IMR-90 (cell line): ENCODE data around the gene CEBPA. TPM values are rescaled to one million over a fixed set of nuclear protein-coding genes. Genes with fewer than 3 reads are reported as not detected.

Experiments used
- ATAC-seq: fragments of 200-7000 bp; cut with Tn5 transposase; 2 replicates; pipeline ENCODE4 v1.9.1; 2020; ENCODE audit warnings: low read depth, mild to moderate bottlenecking, moderate library complexity
- BruUV-seq: library from RNA; stranded (reverse); fragments of 400-500 nt; replicated peaks from 2 replicates; lab custom pipeline; 2021; lab: Mats Ljungman, UMichigan
- CTCF ChIA-PET: fragments of 300-600 bp; formaldehyde crosslinking; extraction: SDS; loops from one replicate; lab custom pipeline; 2021; ENCODE audit warnings: antibody characterized with exemption; lab: Yijun Ruan, JAX
- POLR2A ChIA-PET: fragments of 300-600 bp; sonication (Branson Sonifier 250); formaldehyde crosslinking; loops from one replicate; lab custom pipeline; 2022; ENCODE audit warnings: antibody characterized with exemption; ENCODE audit not compliant: unreplicated experiment; lab: Charles Lee
- DNase-seq: peaks from one replicate; pipeline ENCODE4 v3.0.0; 2013
- H2AFZ ChIP-seq: replicated peaks from 2 replicates; pipeline ENCODE3; 2013; ENCODE audit warnings: low read length, mild to moderate bottlenecking; ENCODE audit not compliant: poor library complexity
- H2AK5ac ChIP-seq: 2 replicates; pipeline ENCODE4 v1.6.1; 2013; ENCODE audit warnings: low read depth, low read length, inconsistent platforms
- H2AK9ac ChIP-seq: replicated peaks from 2 replicates; pipeline ENCODE3; 2013; ENCODE audit warnings: mild to moderate bottlenecking, low read depth, low read length, moderate library complexity; ENCODE audit not compliant: poor library complexity
- H2BK120ac ChIP-seq: 2 replicates; pipeline ENCODE4 v1.6.1; 2013; ENCODE audit warnings: low read depth, low read length, inconsistent platforms
- H2BK15ac ChIP-seq: 3 replicates; pipeline ENCODE4 v1.6.1; 2013; ENCODE audit warnings: low read depth, low read length, inconsistent platforms
- H2BK20ac ChIP-seq: 2 replicates; pipeline ENCODE4 v1.6.1; 2013; ENCODE audit warnings: low read depth, mild to moderate bottlenecking, inconsistent platforms, low read length, moderate library complexity
- H2BK5ac ChIP-seq: 2 replicates; pipeline ENCODE4 v1.6.1; 2013; ENCODE audit warnings: mild to moderate bottlenecking, low read depth, low read length, inconsistent platforms; ENCODE audit not compliant: poor library complexity, severe bottlenecking
- H3K14ac ChIP-seq: replicated peaks from 2 replicates; pipeline ENCODE4 v1.6.1; 2013; ENCODE audit warnings: low read depth, low read length, inconsistent platforms
- H3K18ac ChIP-seq: 2 replicates; pipeline ENCODE4 v1.6.1; 2013; ENCODE audit warnings: low read depth, low read length, control low read depth
- H3K23ac ChIP-seq: 2 replicates; pipeline ENCODE4 v1.6.1; 2013; ENCODE audit warnings: low read depth, low read length, inconsistent platforms
- H3K27ac ChIP-seq: 2 replicates; pipeline ENCODE4 v1.5.1; 2013; ENCODE audit warnings: mild to moderate bottlenecking, control low read depth, low read length; ENCODE audit not compliant: insufficient read depth
- H3K27me3 ChIP-seq: 2 replicates; pipeline ENCODE4 v1.6.1; 2013; ENCODE audit warnings: low read length; ENCODE audit not compliant: control insufficient read depth, insufficient read depth
- H3K36me3 ChIP-seq: 2 replicates; pipeline ENCODE4 v1.6.1; 2013; ENCODE audit warnings: low read length, mixed read lengths; ENCODE audit not compliant: control insufficient read depth, insufficient read depth
- H3K4ac ChIP-seq: 2 replicates; pipeline ENCODE4 v1.6.1; 2013; ENCODE audit warnings: low read depth, low read length, inconsistent platforms
- H3K4me1 ChIP-seq: 2 replicates; pipeline ENCODE4 v1.6.1; 2013; ENCODE audit warnings: low read length, mixed read lengths; ENCODE audit not compliant: control insufficient read depth, insufficient read depth
- H3K4me2 ChIP-seq: 2 replicates; pipeline ENCODE4 v1.6.1; 2013; ENCODE audit warnings: low read depth, mild to moderate bottlenecking, control low read depth, low read length, moderate library complexity
- H3K4me3 ChIP-seq: 2 replicates; pipeline ENCODE4 v1.5.1; 2013; ENCODE audit warnings: low read depth, mild to moderate bottlenecking, control low read depth, low read length, moderate library complexity; ENCODE audit not compliant: insufficient read depth
- H3K56ac ChIP-seq: 2 replicates; pipeline ENCODE4 v1.6.1; 2013; ENCODE audit warnings: low read length, inconsistent platforms; ENCODE audit not compliant: insufficient read depth; ENCODE audit errors: extremely low read depth
- H3K79me1 ChIP-seq, 2 experiments: 2 replicates each; pipeline ENCODE4 v1.6.1; 2013; ENCODE audit warnings: low read length in 2 of 2, inconsistent platforms in 1 of 2, low read depth in 1 of 2
- H3K9ac ChIP-seq: 2 replicates; pipeline ENCODE4 v1.6.1; 2013; ENCODE audit warnings: low read depth, low read length, control low read depth
- H3K9me1 ChIP-seq: 2 replicates; pipeline ENCODE4 v1.6.1; 2013; ENCODE audit warnings: low read length, inconsistent platforms; ENCODE audit not compliant: insufficient read depth
- H3K9me3 ChIP-seq: 2 replicates; pipeline ENCODE4 v1.6.1; 2013; ENCODE audit warnings: low read length; ENCODE audit not compliant: control insufficient read depth, insufficient read depth
- H4K20me1 ChIP-seq: 2 replicates; pipeline ENCODE4 v1.6.1; 2013; ENCODE audit warnings: low read length, inconsistent platforms; ENCODE audit not compliant: insufficient read depth
- H4K5ac ChIP-seq: 2 replicates; pipeline ENCODE4 v1.6.1; 2013; ENCODE audit warnings: mild to moderate bottlenecking, low read depth, low read length, control low read depth
- H4K8ac ChIP-seq, 2 experiments: 2 replicates each; pipeline ENCODE4 v1.6.1; 2013; ENCODE audit warnings: low read depth in 2 of 2, low read length in 2 of 2, control low read depth in 1 of 2, inconsistent platforms in 1 of 2
- H4K91ac ChIP-seq: 2 replicates; pipeline ENCODE4 v1.6.1; 2013; ENCODE audit warnings: low read depth, low read length, inconsistent platforms; ENCODE audit not compliant: insufficient read depth
- BHLHE40 ChIP-seq: fragments of 150-350 bp; IDR thresholded peaks from 2 replicates; pipeline ENCODE4 v1.6.1; 2016; ENCODE audit warnings: mild to moderate bottlenecking, low read depth, low read length
- CEBPB ChIP-seq: IDR thresholded peaks from 2 replicates; pipeline ENCODE4 v1.6.1; 2012; ENCODE audit warnings: low read depth, low read length, improper control_type of control experiment
- FOS ChIP-seq: fragments of 150-350 bp; IDR thresholded peaks from 2 replicates; pipeline ENCODE4 v1.6.1; 2016; ENCODE audit warnings: low read depth, low read length
- MAFK ChIP-seq: IDR thresholded peaks from 2 replicates; pipeline ENCODE4 v1.6.1; 2012; ENCODE audit warnings: low read depth, low read length, improper control_type of control experiment
- NFE2L2 ChIP-seq: fragments of 150-350 bp; IDR thresholded peaks from 2 replicates; pipeline ENCODE4 v1.6.1; 2016; ENCODE audit warnings: low read depth, mild to moderate bottlenecking, low read length
- WGBS, 2 experiments: methylation state at CpG; one replicate each; pipeline versions ENCODE4 v1.1.5 to v1.1.7; 2013; ENCODE audit warnings: missing lambda C conversion rate in 2 of 2; ENCODE audit not compliant: insufficient read length in 1 of 2; ENCODE audit errors: extremely low coverage in 2 of 2; 5-methylcytosine and 5-hydroxymethylcytosine counted together
- dilution Hi-C: fragments of 300-500 bp; cut with HindIII; formaldehyde crosslinking; loops from one replicate; pipeline ENCODE4 v1.14.3; 2018; ENCODE audit warnings: low sequenced_read_pairs; ENCODE audit not compliant: unreplicated experiment
- in situ Hi-C: fragments of 300-500 bp; cut with MboI; formaldehyde crosslinking; loops from 3 replicates; pipeline ENCODE4 v1.14.3; 2019; ENCODE audit warnings: low sequenced_read_pairs, inconsistent platforms, mixed read lengths
- intact Hi-C: fragments of 100-400 bp; cut with micrococcal nuclease; formaldehyde crosslinking; loops from 2 replicates; pipeline ENCODE4 v1.10.0; 2022
- polyA plus RNA-seq, 3 experiments: library from polyadenylated mRNA; depleted of rRNA; stranded (reverse); fragments of >200 nt; gene quantifications; 2 replicates each; pipeline ENCODE4 v1.2.3, GENCODE V29; 2012; ENCODE audit warnings: low replicate concordance in 1 of 3
- total RNA-seq: library from RNA; depleted of rRNA; stranded (reverse); fragments of >200 nt; gene quantifications from 2 replicates; pipeline ENCODE4 v1.2.3, GENCODE V29; 2012
- TF ChIP-seq, protein P1 (sequence below): fragments of 150-350 bp; IDR thresholded peaks from 2 replicates; pipeline ENCODE4 v1.6.1; 2017; ENCODE audit warnings: mild to moderate bottlenecking, antibody characterized with exemption, low read length, low read depth
- TF ChIP-seq, protein P2 (sequence below): fragments of 150-350 bp; IDR thresholded peaks from 2 replicates; pipeline ENCODE4 v1.6.1; 2016; ENCODE audit warnings: low read depth, mild to moderate bottlenecking, low read length, moderate library complexity, borderline replicate concordance

Gene CEBPA
- total and polyA plus RNA-seq, 2 of the 4 experiments (the other 2 are of a cell fraction): under 0.01 to 0.09 TPM

DNA sequence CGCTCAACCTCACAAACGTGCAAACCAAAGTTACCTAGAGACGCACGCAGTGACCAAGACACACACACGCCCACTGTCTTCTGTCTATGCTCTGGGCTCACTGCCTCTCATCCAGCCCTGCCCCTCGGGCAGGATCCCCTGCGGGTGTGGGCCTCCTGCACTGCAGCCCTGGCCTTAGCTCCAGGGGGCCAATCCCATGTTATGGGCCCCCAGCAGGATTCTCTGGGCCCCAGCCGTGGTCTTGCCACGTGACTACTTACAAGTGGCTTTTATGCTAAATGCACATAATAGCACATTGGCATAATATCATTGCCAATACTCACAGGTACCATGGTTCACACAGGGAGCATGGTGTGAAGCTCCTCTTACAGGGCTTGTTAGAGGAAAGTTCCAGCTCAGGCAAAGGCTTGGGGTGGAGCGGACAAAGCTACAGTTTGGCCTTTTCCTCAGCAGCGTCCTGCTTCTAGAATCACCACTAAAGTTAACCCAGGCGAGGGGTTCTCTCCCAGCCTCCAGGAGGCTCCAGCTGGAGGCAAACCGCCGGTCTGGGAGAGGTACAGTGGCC, 37.4 kb downstream of the CEBPA start:
- in situ Hi-C loops: no loop called here
- CTCF ChIA-PET: no interaction called here
- POLR2A ChIA-PET: no interaction called here

More for the DNA sequence above, 37.4 kb downstream of the CEBPA start:
- Histone ChIP-seq H3K4me1 (no peaks in the 10 kb centered on the region), H3K27me3 (peaks cover 17% of the 10 kb centered on the region; the same call in 1 of the 2 replicates), H3K9ac (no peak overlapping the region), H3K18ac (no peak overlapping the region), H2BK15ac (no peak overlapping the region), H2AK5ac (no peak overlapping the region), H3K9me1 (no peaks in the 10 kb centered on the region), H4K8ac (no peak overlapping the region), H3K23ac (no peak overlapping the region), H2AK9ac (no peak overlapping the region), H4K5ac (no peak overlapping the region), H3K79me1 (no peaks in the 10 kb centered on the region), H3K36me3 (no peaks in the 10 kb centered on the region), H2BK20ac (no peak overlapping the region), H4K91ac (no peak overlapping the region), H3K27ac (no peak overlapping the region), H3K4me3 (no peak overlapping the region), H4K20me1 (no peaks in the 10 kb centered on the region), H3K14ac (no peak overlapping the region), H3K9me3 (no peaks in the 10 kb centered on the region), H2BK120ac (no peak overlapping the region), H2AFZ (no peak overlapping the region), H2BK5ac (no peak overlapping the region), H3K4me2 (no peak overlapping the region), H3K56ac (no peak overlapping the region), H3K4ac (no peak overlapping the region)
- BruUV-seq: no TSS peak
- intact Hi-C loops: no loop called here
- 83% methylated on average over 7 of the region's 14 CpGs; no CpG with 5 or more reads in 1 of the 2 experiments for WGBS, 2 experiments
- no peak for ATAC-seq
- TF ChIP-seq BHLHE40: no peak
- TF ChIP-seq CEBPB: no peak
- TF ChIP-seq NFE2L2: no peak
- TF ChIP-seq FOS: no peak
- TF ChIP-seq MAFK: no peak
- TF ChIP-seq, protein P1, sequence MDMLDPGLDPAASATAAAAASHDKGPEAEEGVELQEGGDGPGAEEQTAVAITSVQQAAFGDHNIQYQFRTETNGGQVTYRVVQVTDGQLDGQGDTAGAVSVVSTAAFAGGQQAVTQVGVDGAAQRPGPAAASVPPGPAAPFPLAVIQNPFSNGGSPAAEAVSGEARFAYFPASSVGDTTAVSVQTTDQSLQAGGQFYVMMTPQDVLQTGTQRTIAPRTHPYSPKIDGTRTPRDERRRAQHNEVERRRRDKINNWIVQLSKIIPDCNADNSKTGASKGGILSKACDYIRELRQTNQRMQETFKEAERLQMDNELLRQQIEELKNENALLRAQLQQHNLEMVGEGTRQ: no peak
- TF ChIP-seq, protein P2, sequence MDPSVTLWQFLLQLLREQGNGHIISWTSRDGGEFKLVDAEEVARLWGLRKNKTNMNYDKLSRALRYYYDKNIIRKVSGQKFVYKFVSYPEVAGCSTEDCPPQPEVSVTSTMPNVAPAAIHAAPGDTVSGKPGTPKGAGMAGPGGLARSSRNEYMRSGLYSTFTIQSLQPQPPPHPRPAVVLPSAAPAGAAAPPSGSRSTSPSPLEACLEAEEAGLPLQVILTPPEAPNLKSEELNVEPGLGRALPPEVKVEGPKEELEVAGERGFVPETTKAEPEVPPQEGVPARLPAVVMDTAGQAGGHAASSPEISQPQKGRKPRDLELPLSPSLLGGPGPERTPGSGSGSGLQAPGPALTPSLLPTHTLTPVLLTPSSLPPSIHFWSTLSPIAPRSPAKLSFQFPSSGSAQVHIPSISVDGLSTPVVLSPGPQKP: no peak
- DNase-seq: no peak
- dilution Hi-C loops: no loop called here
